HFF-Myc (cell line): ENCODE results near the gene MAGI1.

ENCODE experiments used
- DNase-seq: peaks from one replicate; pipeline ENCODE4 v3.0.0-alpha.2; 2011; ENCODE audit warnings: low read depth; ENCODE audit errors: extremely low read depth
- H3K4me3 ChIP-seq: replicated peaks from 2 replicates; pipeline ENCODE4 v1.5.1; 2011; ENCODE audit warnings: low read depth, mild to moderate bottlenecking, control low read depth, low read length
- CTCF ChIP-seq: IDR thresholded peaks from 2 replicates; pipeline ENCODE4 v1.5.1; 2012; ENCODE audit warnings: mild to moderate bottlenecking, low read depth, low read length, control low read depth; ENCODE audit errors: missing control alignments

The MAGI1 gene

GRCh38 chr3:65445573-65446169 lies 593.0 kb downstream of the MAGI1 start:
- DNase-seq, result no peak
- no peak for TF ChIP-seq CTCF
- no peak overlapping the region for H3K4me3 ChIP-seq

DNA sequence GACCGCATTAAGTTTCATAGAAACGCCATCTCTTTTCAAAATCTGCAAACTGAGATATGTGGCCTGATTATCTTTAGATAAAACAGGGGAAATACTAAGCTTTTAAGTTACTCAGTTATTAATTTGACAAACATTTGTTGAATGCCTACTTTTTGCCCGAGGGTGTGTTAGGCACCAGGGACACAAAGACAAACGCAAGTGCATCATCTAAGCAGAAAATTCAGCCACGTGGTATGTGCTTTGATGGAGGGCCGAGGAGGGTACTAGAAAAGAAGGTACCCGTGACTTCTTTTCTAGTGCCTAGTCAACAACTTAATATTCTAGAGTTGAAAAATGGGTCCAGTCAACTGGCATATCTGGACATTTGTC lies 594.3 kb downstream of the MAGI1 start:
- no peak for TF ChIP-seq CTCF
- H3K4me3 ChIP-seq, result no peak overlapping the region
- no peak for DNase-seq

- no peak overlapping the region for H3K4me3 ChIP-seq
- DNase-seq, result peak; percentile 2
- TF ChIP-seq CTCF, result no peak
Observed at GRCh38 chr3:65443739-65444446, 594.8 kb downstream of the MAGI1 start.

DNA sequence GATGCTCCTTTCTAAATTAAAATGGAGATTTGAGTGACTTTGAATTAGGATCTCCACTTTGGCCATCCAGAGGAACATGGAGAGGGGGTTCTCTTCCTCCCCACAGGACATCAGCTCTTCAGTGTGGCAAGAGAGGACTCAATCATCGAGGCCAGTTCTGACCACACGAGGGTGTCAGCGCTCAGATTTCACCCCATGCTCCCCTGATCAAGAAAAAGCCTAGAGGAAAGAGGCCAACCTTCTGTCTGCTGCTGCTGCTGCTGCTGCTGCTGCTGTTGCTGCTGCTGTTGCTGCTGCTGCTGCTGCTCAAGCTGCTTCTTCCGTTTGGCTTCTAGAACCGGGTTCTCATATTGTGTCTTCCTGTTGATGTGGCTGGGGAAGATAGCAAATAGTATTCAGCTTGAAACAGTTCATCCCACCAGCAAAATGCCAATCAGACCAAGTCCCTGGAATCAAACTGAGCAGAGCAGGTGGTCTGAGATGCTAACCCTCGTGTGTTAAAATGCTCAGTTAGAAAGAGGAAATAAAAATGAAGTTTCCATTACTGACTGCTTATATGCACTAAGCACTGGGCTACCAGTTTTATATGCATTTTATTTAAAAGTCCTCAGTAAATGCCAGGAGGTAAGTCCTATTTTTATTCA lies 599.0 kb downstream of the MAGI1 start:
- DNase-seq, result peak; percentile 46
- peak; percentile 67 for TF ChIP-seq CTCF
- no peak overlapping the region for H3K4me3 ChIP-seq

DNA sequence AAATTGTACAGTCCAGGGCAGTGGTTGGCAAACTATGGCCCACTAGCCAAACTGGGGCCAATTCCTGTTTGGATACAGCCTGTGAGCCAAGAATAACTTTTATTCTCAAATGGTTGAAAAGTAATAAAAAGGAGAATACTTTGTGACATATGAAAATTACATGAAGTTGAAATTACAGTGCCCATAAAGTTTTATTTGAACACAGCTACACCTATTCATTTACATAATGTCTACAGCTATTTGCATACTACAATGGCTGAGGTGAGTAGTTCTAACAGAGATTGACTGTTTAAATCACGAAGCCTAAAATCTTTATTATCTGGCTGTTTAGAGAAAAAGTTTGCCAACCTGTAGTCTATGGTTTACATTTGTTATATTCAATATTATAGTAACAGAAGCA lies 600.1 kb downstream of the MAGI1 start:
- H3K4me3 ChIP-seq, result no peak overlapping the region
- DNase-seq, result no peak
- TF ChIP-seq CTCF, result no peak

GRCh38 chr3:65438096-65438495 lies 600.6 kb downstream of the MAGI1 start:
- DNase-seq, result no peak
- no peak overlapping the region for H3K4me3 ChIP-seq
- TF ChIP-seq CTCF, result no peak

DNA sequence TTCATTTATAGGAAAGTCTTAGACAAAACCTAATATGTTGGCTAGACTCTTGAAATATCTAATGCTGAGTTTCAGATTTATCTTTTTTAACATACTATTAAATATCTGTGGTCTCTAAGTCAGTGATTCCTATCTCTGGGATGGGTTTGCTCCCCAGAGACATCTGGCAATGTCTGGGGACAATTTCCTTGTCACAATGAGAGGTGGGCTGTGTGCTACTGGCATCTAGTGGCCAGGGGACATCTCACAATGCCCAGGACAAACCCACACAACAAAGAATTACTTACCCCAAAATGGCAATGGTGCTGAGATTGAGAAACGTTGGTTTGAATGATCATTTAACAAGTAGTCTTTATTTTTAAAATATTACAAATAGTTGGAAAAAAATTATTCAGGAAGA lies 602.1 kb downstream of the MAGI1 start:
- no peak overlapping the region for H3K4me3 ChIP-seq
- peak; percentile 41 for TF ChIP-seq CTCF
- no peak for DNase-seq
